ENCODE results near the gene APPL1. TPM values are rescaled to one million over a fixed set of nuclear protein-coding genes. Genes with fewer than 3 reads are reported as not detected.

The APPL1 gene
- total and polyA plus RNA-seq, 2 experiments from 2014 or later = 31.9 to 54.0 TPM

- Histone ChIP-seq H3K79me2 (no peaks in the 10 kb centered on the region), H3K9me3 (ENCODE audit: low read depth) (no peaks in the 10 kb centered on the region), H2AFZ (no peak overlapping the region), H3K36me3 (replicated peaks; ENCODE audit: insufficient read depth, low read depth) (no peaks in the 10 kb centered on the region), H3K4me2 (no peak overlapping the region), H3K27ac (no peak overlapping the region), H3K9me2 (replicated peaks; ENCODE audit: insufficient read depth) (no peaks in the 10 kb centered on the region), H4K20me1 (ENCODE audit: insufficient read depth, poor library complexity, severe bottlenecking) (no peaks in the 10 kb centered on the region), H3K4me3 (no peak overlapping the region), H3K4me1 (ENCODE audit: insufficient read depth) (no peaks in the 10 kb centered on the region), H3K27me3 (peaks cover 2% of the 10 kb centered on the region)
- DNase-seq (ENCODE audit: low spot score) = no peak
- WGBS (ENCODE audit: low lambda C conversion rate, missing lambda C conversion rate) = 97% methylated on average over 3 of the region's 3 CpGs
- no peak for TF ChIP-seq EZH2phosphoT487 (IDR thresholded peaks at IDR 0.05; ENCODE audit: low read depth, severe bottlenecking, unreplicated experiment)
These were observed 35.5 kb upstream of the APPL1 start for GRCh38 chr3:57192028-57192427.

GRCh38 chr3:57194641-57195040 lies 32.9 kb upstream of the APPL1 start:
- no peaks in the 10 kb centered on the region for H3K36me3 ChIP-seq (replicated peaks; ENCODE audit: insufficient read depth, low read depth)
- no peaks in the 10 kb centered on the region for H3K79me2 ChIP-seq
- TF ChIP-seq EZH2 (IDR thresholded peaks at IDR 0.05; ENCODE audit: borderline replicate concordance) = no peak
- TF ChIP-seq, protein P1, sequence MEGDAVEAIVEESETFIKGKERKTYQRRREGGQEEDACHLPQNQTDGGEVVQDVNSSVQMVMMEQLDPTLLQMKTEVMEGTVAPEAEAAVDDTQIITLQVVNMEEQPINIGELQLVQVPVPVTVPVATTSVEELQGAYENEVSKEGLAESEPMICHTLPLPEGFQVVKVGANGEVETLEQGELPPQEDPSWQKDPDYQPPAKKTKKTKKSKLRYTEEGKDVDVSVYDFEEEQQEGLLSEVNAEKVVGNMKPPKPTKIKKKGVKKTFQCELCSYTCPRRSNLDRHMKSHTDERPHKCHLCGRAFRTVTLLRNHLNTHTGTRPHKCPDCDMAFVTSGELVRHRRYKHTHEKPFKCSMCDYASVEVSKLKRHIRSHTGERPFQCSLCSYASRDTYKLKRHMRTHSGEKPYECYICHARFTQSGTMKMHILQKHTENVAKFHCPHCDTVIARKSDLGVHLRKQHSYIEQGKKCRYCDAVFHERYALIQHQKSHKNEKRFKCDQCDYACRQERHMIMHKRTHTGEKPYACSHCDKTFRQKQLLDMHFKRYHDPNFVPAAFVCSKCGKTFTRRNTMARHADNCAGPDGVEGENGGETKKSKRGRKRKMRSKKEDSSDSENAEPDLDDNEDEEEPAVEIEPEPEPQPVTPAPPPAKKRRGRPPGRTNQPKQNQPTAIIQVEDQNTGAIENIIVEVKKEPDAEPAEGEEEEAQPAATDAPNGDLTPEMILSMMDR (IDR thresholded peaks at IDR 0.05; ENCODE audit: poor library complexity) = no peak
- no peak for TF ChIP-seq EZH2phosphoT487 (IDR thresholded peaks at IDR 0.05; ENCODE audit: low read depth, severe bottlenecking, unreplicated experiment)
- no peaks in the 10 kb centered on the region for H4K20me1 ChIP-seq (ENCODE audit: insufficient read depth, poor library complexity, severe bottlenecking)
- no peaks in the 10 kb centered on the region for H3K9me3 ChIP-seq (ENCODE audit: low read depth)
- WGBS (ENCODE audit: low lambda C conversion rate, missing lambda C conversion rate) = 49% methylated on average over 4 of the region's 4 CpGs
- no peak overlapping the region for H3K27ac ChIP-seq
- H3K4me3 ChIP-seq = no peak overlapping the region
- no peak for DNase-seq (ENCODE audit: low spot score)
- H3K27me3 ChIP-seq = peaks cover 2% of the 10 kb centered on the region
- no peak overlapping the region for H2AFZ ChIP-seq
- no peaks in the 10 kb centered on the region for H3K9me2 ChIP-seq (replicated peaks; ENCODE audit: insufficient read depth)
- H3K4me1 ChIP-seq (ENCODE audit: insufficient read depth) = no peaks in the 10 kb centered on the region
- H3K4me2 ChIP-seq = no peak overlapping the region

DNA sequence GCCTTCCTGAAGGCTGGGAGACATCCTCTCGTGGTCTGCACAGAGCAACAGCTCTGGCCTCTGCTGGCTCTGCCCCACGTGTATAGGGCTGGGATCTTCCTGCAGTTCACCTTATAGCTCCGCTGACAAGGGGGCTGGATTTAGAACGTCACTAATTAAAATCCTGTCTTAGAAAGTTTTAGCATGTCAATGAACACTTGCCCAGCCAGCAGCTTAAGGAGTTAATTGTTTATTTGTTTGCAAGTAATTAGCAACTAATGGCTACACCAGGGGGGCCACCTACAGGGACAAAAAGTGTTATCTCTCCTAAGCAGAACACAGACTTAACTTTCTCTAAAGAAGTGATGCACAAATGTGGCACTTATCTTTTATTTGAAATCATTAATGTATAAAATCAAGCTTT lies 27.6 kb upstream of the APPL1 start, which contains the start of gene HESX1:
Gene HESX1 (minus strand): TSS at position 84 of the 403 bp plus-strand sequence. CDS start 60 bp downstream, at position 24.
- H3K4me1 ChIP-seq (ENCODE audit: insufficient read depth) = no peaks in the 10 kb centered on the region
- DNase-seq (ENCODE audit: low spot score) = no peak
- H3K27me3 ChIP-seq = no peaks in the 10 kb centered on the region
- no peak for TF ChIP-seq EZH2 (IDR thresholded peaks at IDR 0.05; ENCODE audit: borderline replicate concordance)
- no peak for TF ChIP-seq EZH2phosphoT487 (IDR thresholded peaks at IDR 0.05; ENCODE audit: low read depth, severe bottlenecking, unreplicated experiment)
- TF ChIP-seq, protein P1 (IDR thresholded peaks at IDR 0.05; ENCODE audit: poor library complexity) = no peak
- H3K9me3 ChIP-seq (ENCODE audit: low read depth) = no peaks in the 10 kb centered on the region
- H3K36me3 ChIP-seq (replicated peaks; ENCODE audit: insufficient read depth, low read depth) = no peaks in the 10 kb centered on the region
- no peak within 1 kb of the TSS for H2AFZ ChIP-seq
- H3K27ac ChIP-seq = no peak within 1 kb of the TSS
- H3K4me2 ChIP-seq = no peak within 1 kb of the TSS
- 31% methylated on average over 4 of the region's 4 CpGs for WGBS (ENCODE audit: low lambda C conversion rate, missing lambda C conversion rate)
- no peaks in the 10 kb centered on the region for H4K20me1 ChIP-seq (ENCODE audit: insufficient read depth, poor library complexity, severe bottlenecking)
- no peaks in the 10 kb centered on the region for H3K79me2 ChIP-seq
- no peak within 1 kb of the TSS for H3K4me3 ChIP-seq
- H3K9me2 ChIP-seq (replicated peaks; ENCODE audit: insufficient read depth) = no peaks in the 10 kb centered on the region

DNA sequence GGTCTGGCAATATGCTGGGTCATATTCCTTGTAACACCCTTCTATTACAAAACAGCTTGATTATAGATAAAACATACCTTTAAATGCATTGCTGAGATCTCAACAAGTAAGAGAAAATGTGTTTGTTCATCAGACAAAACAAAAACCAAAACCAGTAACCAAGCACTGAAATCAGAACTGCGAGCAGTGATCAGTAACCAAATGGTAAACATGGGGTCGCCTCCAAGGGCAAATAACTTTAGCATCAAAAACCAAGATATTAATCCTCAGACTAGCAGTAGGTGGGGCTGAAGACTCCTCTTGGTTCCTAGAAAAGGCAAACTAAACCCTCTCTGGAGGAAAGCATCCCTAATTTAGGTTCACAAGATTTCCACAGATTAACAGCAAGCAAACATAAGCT lies 21.1 kb upstream of the APPL1 start:
- H3K27me3 ChIP-seq = no peaks in the 10 kb centered on the region
- TF ChIP-seq EZH2 (IDR thresholded peaks at IDR 0.05; ENCODE audit: borderline replicate concordance) (no peak), EZH2phosphoT487 (IDR thresholded peaks at IDR 0.05; ENCODE audit: low read depth, severe bottlenecking, unreplicated experiment) (no peak)
- TF ChIP-seq, protein P1 (IDR thresholded peaks at IDR 0.05; ENCODE audit: poor library complexity) = no peak
- H2AFZ ChIP-seq = no peak overlapping the region
- no peaks in the 10 kb centered on the region for H3K36me3 ChIP-seq (replicated peaks; ENCODE audit: insufficient read depth, low read depth)
- H3K9me2 ChIP-seq (replicated peaks; ENCODE audit: insufficient read depth) = no peaks in the 10 kb centered on the region
- no peaks in the 10 kb centered on the region for H3K9me3 ChIP-seq (ENCODE audit: low read depth)
- no peak for DNase-seq (ENCODE audit: low spot score)
- H3K79me2 ChIP-seq = no peaks in the 10 kb centered on the region
- 90% methylated on average over 2 of the region's 2 CpGs for WGBS (ENCODE audit: low lambda C conversion rate, missing lambda C conversion rate)
- no peak overlapping the region for H3K4me2 ChIP-seq
- no peaks in the 10 kb centered on the region for H3K4me1 ChIP-seq (ENCODE audit: insufficient read depth)
- no peak overlapping the region for H3K27ac ChIP-seq
- no peak overlapping the region for H3K4me3 ChIP-seq
- no peaks in the 10 kb centered on the region for H4K20me1 ChIP-seq (ENCODE audit: insufficient read depth, poor library complexity, severe bottlenecking)

Data from hepatocyte (in vitro differentiated cells).